Body of pancreas (tissue), 4 donors: Measurements from ENCODE around the gene ABCB11.
"Not testable (repeated sequence)": the region's sequence is repeated elsewhere in the genome, so short reads cannot be mapped to it uniquely, and the experiment has no call there.

Experiments
- CTCF ChIP-seq, 7 experiments: fragments of 450-650 bp in 4 of 7; fragments of 200-600 bp in 3 of 7; sonication (generic) in 3 of 7; IDR thresholded peaks; one replicate each; pipeline ENCODE4 v1.5.1; 2016 to 2019; ENCODE audit warnings: antibody characterized with exemption in 7 of 7
- POLR2A ChIP-seq, 3 donors: fragments of 450-650 bp; IDR thresholded peaks; one replicate each; pipeline ENCODE4 v1.6.1; 2016; ENCODE audit warnings: antibody characterized with exemption in 3 of 3, mild to moderate bottlenecking in 2 of 3

DNA sequence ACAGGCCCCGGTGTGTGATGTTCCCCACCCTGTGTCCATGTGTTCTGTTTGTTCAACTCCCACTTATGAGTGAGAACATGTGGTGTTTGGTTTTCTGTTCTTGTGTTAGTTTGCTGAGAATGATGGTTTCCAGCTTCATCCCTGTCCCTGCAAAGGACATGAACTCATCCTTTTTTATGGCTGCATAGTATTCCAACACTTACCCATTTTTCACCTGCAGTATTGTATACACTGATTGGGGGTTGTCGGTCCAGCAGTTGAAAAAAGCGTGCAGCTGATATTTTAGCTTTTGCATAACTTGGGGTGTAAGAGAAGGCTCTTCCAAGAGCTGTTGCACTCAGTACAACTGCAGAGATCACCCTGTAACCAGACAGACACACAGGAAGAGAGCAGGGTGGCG is 99.0 kb downstream of the ABCB11 start:
- not testable (repeated sequence) for TF ChIP-seq CTCF, POLR2A (IDR thresholded peaks at IDR 0.05)
